RWPE1 (cell line): ENCODE results near the gene AMACR.

ENCODE experiments used
- CTCF ChIA-PET: fragments of 350-600 bp; sonication (Branson Sonifier 250); formaldehyde crosslinking; extraction: SDS; loops from one replicate; lab custom pipeline; 2021; lab: Yijun Ruan, JAX
- POLR2A ChIA-PET: fragments of 400-600 bp; formaldehyde crosslinking; extraction: SDS; loops from one replicate; lab custom pipeline; 2020; ENCODE audit warnings: antibody characterized with exemption; ENCODE audit not compliant: low non-redundant PET; lab: Yijun Ruan, JAX
- DNase-seq: peaks from one replicate; pipeline ENCODE4 v3.0.0; 2012; ENCODE audit warnings: low spot score
- H3K27ac ChIP-seq: fragments of 450-650 bp; 2 replicates; pipeline ENCODE4 v1.5.1; 2017
- CTCF ChIP-seq: fragments of 450-650 bp; conservative IDR thresholded peaks from 2 replicates; pipeline ENCODE4 v1.5.1; 2017; ENCODE audit warnings: low read depth, mild to moderate bottlenecking

The AMACR gene

GRCh38 chr5:34038838-34039237 is 31.0 kb upstream of the AMACR start:
- DNase-seq: no peak
- H3K27ac ChIP-seq: no peak overlapping the region
- ChIA-PET POLR2A (no interaction called here), CTCF (no interaction called here)
- TF ChIP-seq CTCF: no peak

- TF ChIP-seq CTCF: no peak
- H3K27ac ChIP-seq: no peak overlapping the region
- ChIA-PET CTCF (interaction anchor here (0.7 kb wide), 1 partner anchor 18 kb away, joined by 4 read pairs; no protein-coding TSS in a partner anchor), POLR2A (no interaction called here)
- DNase-seq: no peak
Observed at GRCh38 chr5:34038390-34038789, 30.5 kb upstream of the AMACR start.

- TF ChIP-seq CTCF: no peak
- CTCF ChIA-PET: interaction anchor here (0.7 kb wide), 1 partner anchor 17 kb away, joined by 4 read pairs; no protein-coding TSS in a partner anchor
Observed at GRCh38 chr5:34037726-34038125, 29.9 kb upstream of the AMACR start.

GRCh38 chr5:34035756-34036155 is 27.9 kb upstream of the AMACR start:
- POLR2A ChIA-PET: no interaction called here
- no peak for TF ChIP-seq CTCF
- no peak for DNase-seq
- no peak overlapping the region for H3K27ac ChIP-seq
- CTCF ChIA-PET: interaction anchor here (0.6 kb wide), 1 partner anchor 439 kb away, joined by 5 read pairs; no protein-coding TSS in a partner anchor

More at GRCh38 chr5:34037726-34038125, 29.9 kb upstream of the AMACR start:
- no peak for DNase-seq
- H3K27ac ChIP-seq: no peak overlapping the region
- POLR2A ChIA-PET: no interaction called here

- TF ChIP-seq CTCF: no peak
- ChIA-PET CTCF (no interaction called here), POLR2A (no interaction called here)
- DNase-seq: no peak
- no peak overlapping the region for H3K27ac ChIP-seq
Observed at GRCh38 chr5:34034534-34035327, 26.9 kb upstream of the AMACR start.

- TF ChIP-seq CTCF: no peak
- CTCF ChIA-PET: no interaction called here
- no peak for DNase-seq
- no peak overlapping the region for H3K27ac ChIP-seq
- POLR2A ChIA-PET: no interaction called here
Observed at GRCh38 chr5:34031966-34032365, 24.1 kb upstream of the AMACR start.
